GM18907 (cell line): ENCODE data around the gene TMEM191B.
"Not testable (repeated sequence)": the region's sequence is repeated elsewhere in the genome, so short reads cannot be mapped to it uniquely, and the experiment has no call there.

Source experiments
- ATAC-seq: cut with Tn5 transposase; IDR thresholded peaks from one replicate; pipeline ENCODE4 v1.9.1; 2021; ENCODE audit warnings: mild to moderate bottlenecking, moderate library complexity; ENCODE audit not compliant: unreplicated experiment

TMEM191B gene

DNA sequence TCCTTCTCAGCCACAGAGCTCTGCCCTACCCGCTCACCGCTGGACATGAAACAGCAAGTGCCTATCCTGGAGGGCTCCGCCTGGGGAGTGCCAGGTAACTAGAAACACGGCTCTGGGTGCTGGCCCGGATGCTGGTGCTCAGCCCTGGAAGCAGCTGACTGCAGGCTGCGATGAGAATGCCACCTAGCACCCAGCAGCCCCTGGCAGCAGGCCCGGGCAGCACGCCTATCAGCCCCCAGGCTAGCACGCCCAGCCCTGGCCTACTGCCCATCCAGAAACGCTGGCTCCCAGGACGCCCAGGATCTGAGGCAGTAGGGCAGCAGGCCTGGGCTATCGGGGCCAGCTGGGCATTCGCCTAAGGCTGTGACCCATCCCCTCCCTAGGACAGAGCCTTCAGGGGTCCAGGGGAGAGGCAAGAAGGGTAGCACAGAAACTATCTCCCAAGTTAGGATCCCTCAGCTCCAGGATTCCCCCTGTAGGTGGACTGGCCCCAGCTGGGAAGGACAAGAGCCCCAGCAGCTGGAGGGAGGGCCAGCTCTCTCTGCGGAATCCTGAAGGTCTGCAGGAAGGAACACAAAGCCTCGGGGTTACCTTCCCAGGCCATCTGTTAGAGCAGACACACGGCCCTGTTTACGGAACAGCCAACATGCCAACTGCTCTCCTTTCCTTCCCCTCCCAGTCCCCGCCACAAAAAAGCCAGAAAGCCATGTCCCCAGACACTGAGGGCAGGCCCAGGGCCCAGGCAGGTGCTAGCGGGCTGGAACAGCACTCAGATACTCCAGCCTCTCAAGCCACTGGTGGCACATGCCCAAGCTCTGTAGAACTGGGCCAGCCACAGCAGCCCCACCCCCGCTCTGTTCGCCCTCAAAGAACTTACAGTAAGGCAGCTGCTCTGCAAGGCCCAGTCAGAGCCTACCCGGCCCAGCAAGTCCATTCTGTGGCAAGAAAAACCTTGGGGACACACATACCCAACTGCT, 27.0 kb downstream of the TMEM191B start:
- ATAC-seq, result not testable (repeated sequence)

DNA sequence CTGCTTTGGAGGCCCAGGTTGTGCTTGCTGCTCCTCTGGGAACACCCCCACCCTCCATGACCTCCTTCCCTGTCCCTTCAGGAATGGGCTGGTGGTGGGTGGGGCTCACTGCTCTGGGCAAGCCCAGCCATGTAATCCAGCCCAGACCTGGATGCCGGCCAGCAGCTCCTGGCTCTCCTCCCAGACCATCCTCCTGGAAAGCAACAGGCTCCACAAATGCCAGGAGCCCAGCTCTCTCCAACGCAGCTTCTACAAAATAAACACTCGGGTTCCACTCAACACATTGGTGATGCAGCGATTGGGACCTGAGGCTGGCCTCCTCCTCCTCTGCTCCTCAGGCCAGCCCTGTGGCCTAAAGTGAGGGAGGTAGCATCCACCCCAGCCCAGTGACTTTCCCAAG, 30.9 kb downstream of the TMEM191B start:
- not testable (repeated sequence) for ATAC-seq

DNA sequence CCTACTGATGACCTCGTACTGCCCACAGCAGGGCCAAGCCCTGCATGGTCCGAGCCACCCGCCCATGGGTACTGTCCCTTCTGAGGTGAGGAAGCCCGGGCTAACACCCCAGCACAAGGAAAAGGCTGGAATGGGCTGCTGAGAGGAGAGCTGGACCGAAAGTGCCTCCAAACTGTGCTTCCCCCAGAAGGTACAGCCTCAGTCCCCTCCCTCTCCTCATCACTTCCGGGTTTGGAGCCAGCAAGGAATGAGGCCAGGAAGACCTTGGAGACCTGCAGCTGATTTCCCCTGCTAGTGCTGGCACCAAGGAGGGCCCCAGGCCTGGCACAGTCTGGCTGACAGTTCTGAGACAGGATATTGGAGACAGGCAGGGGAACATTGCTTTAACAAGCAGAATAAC, 31.3 kb downstream of the TMEM191B start:
- not testable (repeated sequence) for ATAC-seq

DNA sequence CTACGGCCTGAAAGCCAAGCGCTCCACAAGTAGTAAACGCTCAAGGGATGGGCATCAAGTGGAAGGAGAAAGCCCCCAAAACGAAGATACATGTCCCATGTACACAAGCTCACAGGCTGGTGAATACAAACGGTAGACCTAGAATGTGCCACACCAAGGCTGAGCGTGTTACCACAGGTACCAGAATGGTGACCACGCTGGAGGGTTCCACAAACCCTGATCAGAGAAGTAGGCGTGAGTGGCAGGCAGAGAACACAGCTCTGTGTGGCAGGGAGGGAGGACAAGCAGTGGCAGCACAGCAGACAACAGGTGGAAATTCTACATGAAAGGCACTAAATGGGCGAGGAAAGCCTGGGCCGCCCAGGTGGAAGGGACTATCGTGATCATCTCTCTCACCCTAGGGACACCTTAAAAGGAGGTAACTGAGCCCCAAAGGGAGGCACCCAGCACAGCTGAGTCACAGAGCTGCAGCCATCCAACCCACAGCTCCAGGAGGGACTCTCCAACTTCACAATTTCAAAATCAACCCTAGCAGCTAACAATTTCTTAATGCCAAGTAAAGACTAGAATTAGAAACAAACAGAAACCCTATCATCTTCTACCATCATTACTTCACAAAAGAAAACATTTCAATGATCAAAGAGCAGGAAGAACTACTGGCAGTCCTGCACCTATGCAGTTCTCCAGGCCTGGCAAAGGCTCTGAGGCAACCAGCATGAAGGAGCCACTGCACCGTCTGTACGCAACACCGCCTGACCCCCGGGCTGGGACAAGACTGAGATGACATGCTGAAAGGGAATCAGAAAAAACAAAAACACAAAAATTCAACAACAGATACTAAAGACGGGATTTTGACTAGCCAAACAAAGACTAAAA, 32.7 kb downstream of the TMEM191B start:
- not testable (repeated sequence) for ATAC-seq

DNA sequence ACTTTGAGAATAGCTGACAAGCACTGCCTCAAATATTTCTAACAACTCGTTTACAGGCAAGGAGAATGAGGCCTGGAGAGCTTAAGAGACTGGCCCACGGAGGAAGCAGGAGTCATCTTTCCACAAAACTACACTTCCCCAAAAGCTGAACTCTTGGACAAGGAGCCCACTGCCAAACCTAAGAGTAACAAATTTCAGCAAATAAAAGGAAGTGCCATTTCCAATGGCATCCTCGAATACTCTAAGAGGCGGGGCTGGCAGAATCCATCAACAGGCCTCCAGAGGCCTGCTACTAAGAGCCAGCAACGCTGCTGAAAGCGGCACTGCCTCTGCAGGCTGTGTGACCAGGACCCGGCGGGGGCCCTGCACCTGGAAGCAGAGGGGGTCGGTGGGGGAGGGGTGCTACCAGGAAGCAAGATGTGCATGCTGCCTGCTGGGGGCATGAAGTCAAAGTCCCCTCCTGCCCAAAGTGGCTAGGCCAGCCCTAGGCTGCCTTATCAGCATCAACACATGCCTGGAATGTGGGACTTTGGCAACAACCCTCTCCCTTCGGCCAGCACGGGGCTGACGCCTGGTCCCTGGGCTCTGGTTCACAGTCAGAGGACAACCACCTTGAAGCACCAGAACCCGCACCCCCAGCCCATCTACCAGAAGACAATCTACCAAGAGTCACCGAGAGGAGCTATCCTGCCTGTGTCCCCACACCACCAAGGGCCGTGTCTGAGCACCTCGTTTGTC, 43.1 kb downstream of the TMEM191B start:
- not testable (repeated sequence) for ATAC-seq

DNA sequence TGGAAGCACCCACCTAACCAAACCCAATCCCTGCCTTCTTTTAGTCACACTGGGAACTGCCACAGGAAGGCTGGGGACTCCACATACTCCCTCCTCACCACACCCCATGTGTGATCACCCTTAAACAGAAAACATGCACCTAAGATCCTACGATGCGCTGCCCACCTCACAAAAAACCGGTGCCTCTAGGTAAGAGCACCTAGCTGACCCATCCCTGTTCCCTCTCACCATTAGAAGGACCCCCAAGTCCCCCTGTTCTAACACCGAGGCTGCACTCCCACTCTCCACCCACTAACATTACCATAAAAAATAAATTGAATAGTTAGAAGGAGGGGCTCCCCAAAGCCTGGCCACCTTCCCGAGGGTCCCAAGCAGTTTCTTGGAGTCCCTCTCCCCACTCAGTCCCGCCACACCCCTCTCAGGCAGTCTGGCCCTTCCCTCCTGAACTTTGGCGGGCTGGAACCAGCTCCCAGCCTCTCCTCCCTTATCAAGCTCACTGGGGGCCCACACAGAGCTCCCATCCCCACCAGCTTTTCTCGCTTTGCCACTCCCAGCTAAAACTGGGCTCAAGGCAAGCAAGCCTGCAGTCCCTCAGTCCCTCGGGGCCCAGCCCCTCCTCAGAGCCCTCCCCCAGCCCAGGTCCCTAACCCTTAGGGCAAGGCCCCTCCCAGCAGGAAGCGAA, 46.0 kb downstream of the TMEM191B start:
- ATAC-seq, result not testable (repeated sequence)

DNA sequence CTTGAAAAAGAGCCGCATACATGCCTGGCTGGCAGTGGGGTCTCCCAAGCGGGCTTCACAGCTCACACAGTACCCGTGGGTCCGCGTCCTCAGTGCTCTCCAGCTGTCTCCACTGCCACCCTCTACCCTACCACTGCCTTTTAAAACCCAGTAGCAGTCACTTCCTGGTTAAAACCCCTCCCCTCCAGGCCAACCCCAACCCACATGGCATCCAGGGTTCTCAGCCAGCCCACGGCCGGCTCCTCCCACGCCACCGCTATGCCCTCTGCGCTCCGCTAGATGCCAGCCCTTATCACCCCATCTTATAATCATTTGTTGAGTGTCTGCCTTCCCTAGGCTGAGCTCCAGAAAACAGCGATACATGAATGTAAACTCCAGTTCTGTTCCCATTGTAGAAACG, 47.0 kb downstream of the TMEM191B start:
- ATAC-seq, result not testable (repeated sequence)

DNA sequence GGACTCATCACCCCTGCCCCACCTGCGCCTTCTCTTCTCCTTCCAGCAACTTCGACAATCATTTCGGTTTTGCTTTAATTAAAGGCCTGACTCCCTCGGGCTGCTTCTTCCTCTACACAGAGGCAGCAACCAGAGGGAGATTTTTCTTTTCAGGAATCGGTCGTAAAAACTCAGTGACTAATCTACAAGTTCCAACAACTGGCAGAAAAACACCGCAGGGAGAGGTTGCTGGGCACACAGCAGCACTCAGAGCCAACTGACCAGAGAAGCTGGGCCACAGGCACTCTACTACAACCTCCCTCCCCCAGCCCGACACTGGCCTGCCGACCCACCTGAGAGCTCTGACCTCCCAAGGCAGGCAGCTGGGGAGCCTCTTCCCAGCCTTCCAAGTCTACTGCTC, 48.1 kb downstream of the TMEM191B start:
- not testable (repeated sequence) for ATAC-seq

DNA sequence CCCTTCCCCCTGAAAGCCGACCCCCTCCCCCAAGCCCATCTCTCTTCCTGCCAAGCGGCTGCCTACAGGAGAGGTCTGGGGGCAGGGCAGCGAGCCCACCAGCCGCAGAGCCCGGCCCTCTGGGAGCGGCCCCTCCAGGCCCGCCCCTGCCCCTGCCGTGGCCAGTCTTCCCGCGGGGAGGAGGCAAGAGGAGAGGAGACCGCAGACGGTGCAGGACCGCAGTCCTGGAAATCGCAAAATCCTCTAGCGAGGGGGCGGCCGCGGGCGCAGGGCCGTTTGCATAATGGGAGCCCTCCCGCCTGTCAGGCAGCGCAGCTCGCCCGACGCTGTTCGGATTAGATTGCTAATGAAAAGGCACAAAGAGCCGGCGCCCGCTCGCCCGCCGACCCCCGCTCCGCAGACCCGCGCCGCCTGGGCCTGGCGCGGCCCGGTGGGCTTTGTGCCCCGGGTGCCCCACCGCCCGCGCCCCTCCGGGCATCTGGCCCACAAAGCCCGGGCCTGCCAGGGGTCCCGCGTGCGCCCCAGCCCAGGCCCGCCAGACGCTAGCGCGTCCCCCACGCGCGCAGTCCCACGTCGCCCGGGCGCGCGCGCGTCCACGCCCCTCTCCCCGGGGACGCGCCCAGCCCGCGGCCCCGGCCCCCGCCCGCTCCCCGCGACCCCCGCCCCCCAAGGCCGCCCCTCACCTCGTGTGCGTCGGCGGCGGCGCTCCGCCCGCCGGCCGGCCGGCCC, 49.7 kb downstream of the TMEM191B start:
- ATAC-seq, result peak; percentile 25

DNA sequence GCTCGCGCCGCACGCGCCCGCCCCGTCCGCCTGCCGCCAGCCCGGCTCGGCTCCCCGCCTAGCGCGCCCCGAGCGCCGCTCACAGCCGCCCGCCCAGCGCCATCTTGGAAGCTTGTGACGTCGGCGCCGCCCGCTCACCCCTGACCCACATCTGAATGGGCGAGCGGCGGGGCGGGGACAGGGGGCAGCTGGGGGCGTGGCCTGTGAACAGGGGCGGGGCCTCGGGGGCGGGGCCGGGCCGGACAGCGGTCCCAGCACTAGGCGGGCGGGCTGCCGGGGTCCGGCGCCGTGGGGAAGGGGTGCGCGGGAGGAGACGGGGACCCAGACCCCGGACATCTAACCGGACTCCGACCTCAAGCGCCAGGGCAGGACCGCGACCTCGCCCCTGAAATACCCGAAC, 50.2 kb downstream of the TMEM191B start:
- ATAC-seq, result peak; percentile 83
